Measurements from ENCODE around the gene PRCP.
"Not testable (repeated sequence)": the region's sequence is repeated elsewhere in the genome, so short reads cannot be mapped to it uniquely, and the experiment has no call there.

The PRCP gene

DNA sequence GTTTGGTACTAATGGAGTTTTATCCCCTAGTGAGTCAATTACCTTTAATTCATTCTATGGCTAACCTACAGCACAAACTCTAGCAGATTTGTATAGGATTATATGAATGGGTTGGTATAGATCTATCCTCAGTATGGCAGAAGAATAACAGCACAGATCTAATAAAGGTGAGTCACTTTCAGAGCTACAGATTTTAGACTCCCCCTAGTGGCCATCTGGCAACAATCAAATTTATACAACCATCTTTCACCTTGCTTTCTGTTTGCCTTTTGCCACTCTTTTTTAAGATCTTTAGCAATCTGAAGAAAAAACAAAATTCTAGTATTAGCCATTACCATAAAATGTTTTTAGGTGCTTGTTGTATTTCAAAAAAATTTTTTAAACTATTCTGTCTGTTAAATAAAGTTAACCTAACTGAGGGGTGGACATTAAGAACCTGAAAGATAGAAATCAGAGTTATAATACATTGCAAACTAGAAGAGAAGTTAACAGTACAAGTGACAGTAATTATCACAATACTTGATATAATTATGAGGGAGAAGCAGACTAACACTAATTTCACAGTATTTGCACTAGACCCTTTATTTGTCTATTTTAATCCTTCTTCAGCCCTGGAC is 27.1 kb upstream of the PRCP start:
- CTCF ChIA-PET = interaction anchor here (1.0 to 2.4 kb wide), 2 partner anchors 60 to 323 kb away, joined by 5 read pairs; no protein-coding TSS in a partner anchor
- H3K4me1 ChIP-seq (ENCODE audit: control extremely low read depth in 1 of 4, control insufficient read depth in 4 of 4, insufficient read depth in 4 of 4, low read length in 3 of 4) = peaks cover 0 to 3% (median 1%) of the 10 kb centered on the region in 4 experiments
- no peaks in the 10 kb centered on the region for H3K27me3 ChIP-seq (replicated peaks in 2 of 5; ENCODE audit: control insufficient read depth in 4 of 5, insufficient read depth in 5 of 5, low read length in 4 of 5)
- peaks cover 0 to 20% (median 2%) of the 10 kb centered on the region in 4 experiments for H3K36me3 ChIP-seq (ENCODE audit: control insufficient read depth in 4 of 4, insufficient read depth in 4 of 4, low read length in 3 of 4)
- POLR2A ChIA-PET = no interaction called here
- DNase-seq = peak; percentile 56 to 74 (median 73)
- no peak overlapping the region for H3K27ac ChIP-seq (ENCODE audit: insufficient read depth in 1 of 2, low read depth in 1 of 2, low read length in 2 of 2, poor library complexity in 1 of 2, severe bottlenecking in 2 of 2)
- no peak overlapping the region for H3K4me3 ChIP-seq (ENCODE audit: control insufficient read depth in 1 of 7, extremely low read depth in 1 of 7, insufficient read depth in 4 of 7, low read depth in 2 of 7, low read length in 6 of 7)
- no peaks in the 10 kb centered on the region for H3K9me3 ChIP-seq (ENCODE audit: control extremely low read depth in 1 of 5, control insufficient read depth in 4 of 5, insufficient read depth in 2 of 5, low read depth in 1 of 5, low read length in 4 of 5)

DNA sequence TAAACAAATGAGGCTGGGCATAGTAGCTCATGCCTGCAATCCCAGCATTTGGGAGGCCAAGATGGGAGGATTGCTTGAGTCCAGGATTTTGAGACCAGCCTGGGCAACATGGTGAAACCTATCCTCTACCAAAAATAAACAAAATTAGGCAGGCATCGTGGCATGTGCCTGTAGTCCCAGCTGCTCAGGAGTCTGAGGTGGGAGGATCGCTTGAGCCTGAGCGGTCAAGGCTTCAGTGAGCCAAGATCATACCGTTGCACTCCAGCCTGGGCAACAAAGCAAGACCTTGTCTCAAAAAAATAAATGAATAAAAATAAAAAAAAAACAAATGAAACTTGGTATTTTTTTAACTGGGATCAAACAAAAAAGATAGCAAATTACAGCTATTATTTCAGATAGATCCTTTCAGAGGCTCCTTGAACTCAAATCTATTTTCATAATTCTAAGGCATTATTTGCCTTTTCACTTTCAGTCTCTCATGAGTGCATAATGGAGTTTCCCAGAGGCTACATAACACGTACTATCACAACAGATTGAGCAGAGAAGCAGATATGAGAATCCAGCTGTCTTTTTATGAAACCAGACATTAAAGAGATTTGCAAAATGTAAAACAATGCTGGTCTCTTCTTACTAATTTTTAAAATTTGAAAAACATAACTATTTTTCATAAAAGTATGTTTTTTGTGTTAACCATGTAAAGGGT is 24.4 kb upstream of the PRCP start:
- 94% methylated on average over 3 of the region's 5 CpGs for WGBS (ENCODE audit: insufficient coverage)
- no peak for DNase-seq
- Histone ChIP-seq H3K27me3 (replicated peaks in 2 of 5; ENCODE audit: control insufficient read depth in 4 of 5, insufficient read depth in 5 of 5, low read length in 4 of 5) (no peaks in the 10 kb centered on the region), H3K27ac (ENCODE audit: insufficient read depth in 1 of 2, low read depth in 1 of 2, low read length in 2 of 2, poor library complexity in 1 of 2, severe bottlenecking in 2 of 2) (no peak overlapping the region), H3K36me3 (ENCODE audit: control insufficient read depth in 4 of 4, insufficient read depth in 4 of 4, low read length in 3 of 4) (peaks cover 0 to 12% (median 1%) of the 10 kb centered on the region in 4 experiments), H3K4me1 (ENCODE audit: control extremely low read depth in 1 of 4, control insufficient read depth in 4 of 4, insufficient read depth in 4 of 4, low read length in 3 of 4) (no peaks in the 10 kb centered on the region), H3K9me3 (ENCODE audit: control extremely low read depth in 1 of 5, control insufficient read depth in 4 of 5, insufficient read depth in 2 of 5, low read depth in 1 of 5, low read length in 4 of 5) (no peaks in the 10 kb centered on the region), H3K4me3 (ENCODE audit: control insufficient read depth in 1 of 7, extremely low read depth in 1 of 7, insufficient read depth in 4 of 7, low read depth in 2 of 7, low read length in 6 of 7) (no peak overlapping the region)
- POLR2A ChIA-PET = no interaction called here
- CTCF ChIA-PET = interaction anchor here (1.0 to 2.8 kb wide), 3 partner anchors 9 to 57 kb away, joined by 3 to 11 read pairs (median 5); partner anchors contain the start of gene DDIAS

DNA sequence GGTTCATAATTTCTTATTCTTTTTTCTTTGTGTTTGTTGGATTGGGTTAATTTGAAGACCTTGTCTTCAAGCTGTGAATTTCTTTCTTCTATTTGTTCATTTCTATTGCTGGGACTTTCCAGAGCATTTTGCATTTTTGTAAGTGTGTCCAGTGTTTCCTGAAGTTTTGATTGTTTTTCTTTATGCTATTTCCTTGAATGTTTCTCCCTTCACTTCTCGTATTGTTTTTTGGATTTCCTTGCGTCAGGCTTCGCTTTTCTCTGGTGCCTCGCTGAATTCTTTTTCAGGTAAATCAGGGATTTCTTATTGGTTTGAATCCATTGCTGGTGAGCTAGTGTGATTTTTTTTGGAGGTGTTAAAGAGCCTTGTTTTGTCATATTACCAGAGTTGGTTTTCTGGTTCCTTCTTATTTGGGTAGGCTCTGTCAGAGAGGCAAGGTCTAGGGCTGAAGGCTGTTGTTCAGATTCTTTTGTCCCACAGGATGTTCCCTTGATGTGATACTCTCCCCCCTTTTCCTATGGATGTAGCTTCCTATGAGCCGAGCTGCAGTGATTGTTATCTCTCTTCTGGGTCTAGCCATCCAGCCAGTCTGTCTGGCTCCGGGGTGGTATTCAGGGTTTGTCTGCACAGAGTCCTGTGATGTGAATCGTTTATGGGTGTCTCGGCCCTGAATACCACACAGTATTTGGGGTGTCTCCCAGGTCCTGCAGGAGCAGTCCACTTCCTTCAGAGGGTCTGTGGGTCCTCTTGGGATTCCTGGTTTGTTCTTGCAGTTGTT is 22.4 kb upstream of the PRCP start:
- H3K27ac ChIP-seq (ENCODE audit: insufficient read depth in 1 of 2, low read depth in 1 of 2, low read length in 2 of 2, poor library complexity in 1 of 2, severe bottlenecking in 2 of 2); POLR2A ChIA-PET; H3K27me3 ChIP-seq (replicated peaks in 2 of 5; ENCODE audit: control insufficient read depth in 4 of 5, insufficient read depth in 5 of 5, low read length in 4 of 5); DNase-seq; H3K4me3 ChIP-seq (ENCODE audit: control insufficient read depth in 1 of 7, extremely low read depth in 1 of 7, insufficient read depth in 4 of 7, low read depth in 2 of 7, low read length in 6 of 7); H3K4me1 ChIP-seq (ENCODE audit: control extremely low read depth in 1 of 4, control insufficient read depth in 4 of 4, insufficient read depth in 4 of 4, low read length in 3 of 4); H3K9me3 ChIP-seq (ENCODE audit: control extremely low read depth in 1 of 5, control insufficient read depth in 4 of 5, insufficient read depth in 2 of 5, low read depth in 1 of 5, low read length in 4 of 5): not testable (repeated sequence)
- CTCF ChIA-PET = interaction anchor here (0.8 to 1.9 kb wide), 3 partner anchors 11 to 14 kb away, joined by 3 to 6 read pairs (median 3); no protein-coding TSS in a partner anchor
- 85% methylated on average over 4 of the region's 8 CpGs for whole genome bisulfite sequencing (ENCODE audit: insufficient coverage)
- peaks cover 0 to 12% (median 6%) of the 10 kb centered on the region in 4 experiments for H3K36me3 ChIP-seq (ENCODE audit: control insufficient read depth in 4 of 4, insufficient read depth in 4 of 4, low read length in 3 of 4)

DNA sequence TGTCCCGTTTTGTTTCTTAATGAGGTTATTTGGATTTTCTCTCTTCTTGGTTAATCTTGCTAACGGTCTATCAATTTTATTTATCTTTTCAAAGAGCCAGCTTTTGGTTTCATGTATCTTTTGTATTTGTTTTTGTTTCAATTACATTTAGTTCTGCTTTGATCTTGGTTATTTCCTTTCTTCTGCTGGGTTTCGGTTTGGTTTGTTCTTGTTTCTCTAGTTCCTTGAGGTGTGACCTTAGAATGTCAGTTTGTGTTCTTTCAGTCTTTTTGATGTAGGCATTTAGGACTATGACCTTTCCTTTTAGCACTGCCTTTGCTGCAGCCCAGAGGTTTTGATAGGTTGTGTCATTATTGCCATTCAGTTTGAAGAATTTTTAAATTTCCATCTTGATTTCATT is 20.0 kb upstream of the PRCP start:
- CTCF ChIA-PET = interaction anchor here (1.6 kb wide), 1 partner anchor 12 kb away, joined by 3 read pairs; no protein-coding TSS in a partner anchor
- DNase-seq; H3K27me3 ChIP-seq (replicated peaks in 2 of 5; ENCODE audit: control insufficient read depth in 4 of 5, insufficient read depth in 5 of 5, low read length in 4 of 5); H3K4me3 ChIP-seq (ENCODE audit: control insufficient read depth in 1 of 7, extremely low read depth in 1 of 7, insufficient read depth in 4 of 7, low read depth in 2 of 7, low read length in 6 of 7); H3K9me3 ChIP-seq (ENCODE audit: control extremely low read depth in 1 of 5, control insufficient read depth in 4 of 5, insufficient read depth in 2 of 5, low read depth in 1 of 5, low read length in 4 of 5); H3K4me1 ChIP-seq (ENCODE audit: control extremely low read depth in 1 of 4, control insufficient read depth in 4 of 4, insufficient read depth in 4 of 4, low read length in 3 of 4); POLR2A ChIA-PET; H3K27ac ChIP-seq (ENCODE audit: insufficient read depth in 1 of 2, low read depth in 1 of 2, low read length in 2 of 2, poor library complexity in 1 of 2, severe bottlenecking in 2 of 2): not testable (repeated sequence)
- WGBS (ENCODE audit: insufficient coverage) = no CpG with 5 or more reads among the region's 3 CpGs
- peaks cover 0 to 27% (median 10%) of the 10 kb centered on the region in 4 experiments for H3K36me3 ChIP-seq (ENCODE audit: control insufficient read depth in 4 of 4, insufficient read depth in 4 of 4, low read length in 3 of 4)

DNA sequence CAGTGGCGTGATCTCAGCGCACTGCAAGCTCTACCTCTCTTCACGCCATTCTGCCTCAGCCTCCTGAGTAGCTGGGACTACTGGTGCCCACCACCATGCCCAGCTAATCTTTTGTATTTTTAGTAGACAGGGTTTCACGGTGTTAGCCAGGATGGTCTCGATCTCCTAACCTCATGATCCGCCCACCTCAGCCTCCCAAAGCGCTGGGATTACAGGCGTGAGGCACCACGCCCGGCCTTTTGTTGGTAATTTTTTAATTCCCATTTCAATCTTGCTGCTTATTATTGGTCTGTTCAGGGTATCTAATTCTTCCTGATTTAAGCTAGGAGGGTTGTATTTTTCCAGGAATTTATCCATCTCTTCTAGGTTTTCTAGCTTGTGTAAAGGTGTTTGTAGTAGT is 19.6 kb upstream of the PRCP start:
- H3K4me3 ChIP-seq (ENCODE audit: control insufficient read depth in 1 of 7, extremely low read depth in 1 of 7, insufficient read depth in 4 of 7, low read depth in 2 of 7, low read length in 6 of 7); H3K9me3 ChIP-seq (ENCODE audit: control extremely low read depth in 1 of 5, control insufficient read depth in 4 of 5, insufficient read depth in 2 of 5, low read depth in 1 of 5, low read length in 4 of 5); H3K27me3 ChIP-seq (replicated peaks in 2 of 5; ENCODE audit: control insufficient read depth in 4 of 5, insufficient read depth in 5 of 5, low read length in 4 of 5); DNase-seq; H3K27ac ChIP-seq (ENCODE audit: insufficient read depth in 1 of 2, low read depth in 1 of 2, low read length in 2 of 2, poor library complexity in 1 of 2, severe bottlenecking in 2 of 2); H3K4me1 ChIP-seq (ENCODE audit: control extremely low read depth in 1 of 4, control insufficient read depth in 4 of 4, insufficient read depth in 4 of 4, low read length in 3 of 4); POLR2A ChIA-PET: not testable (repeated sequence)
- H3K36me3 ChIP-seq (ENCODE audit: control insufficient read depth in 4 of 4, insufficient read depth in 4 of 4, low read length in 3 of 4) = peaks cover 3 to 30% (median 10%) of the 10 kb centered on the region in 4 experiments
- CTCF ChIA-PET = interaction anchor here (1.6 kb wide), 1 partner anchor 12 kb away, joined by 3 read pairs; no protein-coding TSS in a partner anchor
- WGBS (ENCODE audit: insufficient coverage) = 97% methylated on average over 4 of the region's 10 CpGs

DNA sequence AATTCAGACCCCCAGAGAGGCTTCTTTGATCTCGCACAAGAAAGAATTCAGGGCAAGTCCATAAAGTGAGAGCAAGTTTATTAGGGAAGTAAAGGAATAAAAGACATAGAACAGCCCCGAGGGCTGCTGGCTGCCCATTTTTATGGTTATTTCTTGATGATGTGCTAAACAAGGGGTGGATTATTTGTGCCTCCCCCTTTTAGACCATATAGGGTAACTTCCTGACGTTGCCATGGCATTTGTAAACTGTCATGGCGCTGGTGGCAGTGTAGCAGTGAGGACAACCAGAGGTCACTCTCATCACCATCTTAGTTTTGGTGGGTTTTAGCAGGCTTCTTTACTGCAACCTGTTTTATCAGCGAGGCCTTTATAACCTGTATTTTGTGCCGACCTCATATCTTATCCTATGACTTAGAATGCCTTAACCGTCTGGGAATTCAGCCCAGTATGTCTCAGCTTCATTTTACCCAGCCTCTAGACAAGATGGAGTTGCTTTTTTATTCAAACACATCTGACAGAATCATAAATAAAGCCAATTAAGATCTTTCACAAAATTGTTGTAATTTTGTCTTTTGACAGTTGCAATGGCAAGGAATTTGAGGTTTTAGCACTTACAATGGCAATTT is 8.9 kb upstream of the PRCP start:
- DNase-seq = no peak
- Histone ChIP-seq H3K9me3 (ENCODE audit: control extremely low read depth in 1 of 5, control insufficient read depth in 4 of 5, insufficient read depth in 2 of 5, low read depth in 1 of 5, low read length in 4 of 5) (peaks cover 0 to 12% (median 6%) of the 10 kb centered on the region in 5 experiments), H3K4me1 (ENCODE audit: control extremely low read depth in 1 of 4, control insufficient read depth in 4 of 4, insufficient read depth in 4 of 4, low read length in 3 of 4) (no peaks in the 10 kb centered on the region), H3K4me3 (ENCODE audit: control insufficient read depth in 1 of 7, extremely low read depth in 1 of 7, insufficient read depth in 4 of 7, low read depth in 2 of 7, low read length in 6 of 7) (no peak overlapping the region), H3K27ac (ENCODE audit: insufficient read depth in 1 of 2, low read depth in 1 of 2, low read length in 2 of 2, poor library complexity in 1 of 2, severe bottlenecking in 2 of 2) (no peak overlapping the region), H3K36me3 (ENCODE audit: control insufficient read depth in 4 of 4, insufficient read depth in 4 of 4, low read length in 3 of 4) (peaks cover 0 to 8% (median 1%) of the 10 kb centered on the region in 4 experiments), H3K27me3 (replicated peaks in 2 of 5; ENCODE audit: control insufficient read depth in 4 of 5, insufficient read depth in 5 of 5, low read length in 4 of 5) (no peaks in the 10 kb centered on the region)
- 100% methylated on average over 3 of the region's 7 CpGs for WGBS (ENCODE audit: insufficient coverage)
- CTCF ChIA-PET = interaction anchor here (1.1 to 2.7 kb wide), 4 partner anchors 13 to 214 kb away, joined by 3 to 16 read pairs (median 6); no protein-coding TSS in a partner anchor
- POLR2A ChIA-PET = no interaction called here

Measured in common myeloid progenitor, CD34-positive (primary cell).